ENCODE data around the gene GCGR.

DNA sequence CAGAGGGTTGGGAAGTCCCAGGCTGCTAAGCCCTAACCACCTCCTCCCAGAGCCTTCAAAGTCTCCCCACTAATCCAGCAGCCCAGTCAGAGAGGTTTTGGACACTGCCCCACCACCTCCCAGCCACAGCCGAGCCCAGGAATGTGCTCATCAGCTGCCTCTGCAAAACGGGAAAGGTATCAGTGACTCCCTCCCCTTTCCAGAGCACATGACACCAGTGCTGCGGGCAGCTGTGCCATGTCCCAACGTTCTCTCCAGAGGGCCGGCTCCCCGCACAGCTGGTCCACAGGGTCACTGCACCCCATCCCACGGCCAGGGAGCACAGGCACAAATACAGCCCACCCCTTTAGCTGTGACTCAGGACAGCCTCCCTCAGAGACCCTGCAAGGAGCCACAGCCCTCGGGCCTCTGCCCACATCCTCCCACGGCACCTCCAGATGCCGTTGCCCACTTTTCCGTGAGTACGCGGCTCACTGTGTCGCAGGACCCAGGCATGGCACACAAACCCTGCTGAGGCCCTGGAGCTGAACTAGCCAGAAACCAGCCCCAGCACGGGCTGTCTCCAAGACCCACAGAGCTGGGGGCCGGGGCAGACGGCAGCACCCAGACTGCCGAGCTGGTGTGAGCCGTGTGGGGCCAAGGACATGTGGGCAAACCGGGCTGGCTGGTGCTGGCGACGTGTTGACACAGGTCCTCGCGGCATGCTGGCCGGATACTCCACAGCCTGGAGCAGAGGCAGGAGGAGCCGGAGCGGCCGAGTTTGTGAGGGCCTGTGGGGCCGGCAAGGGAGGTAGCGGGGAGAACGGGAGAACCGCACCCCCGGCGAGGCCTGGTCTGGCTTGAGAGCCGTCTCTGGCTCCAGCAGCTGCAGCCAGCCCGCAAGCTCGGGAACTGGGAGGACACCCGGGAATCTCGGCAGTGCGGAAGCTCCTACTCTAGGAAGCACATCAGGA, 37.2 kb downstream of the GCGR start:
- TF ChIP-seq, protein P1, sequence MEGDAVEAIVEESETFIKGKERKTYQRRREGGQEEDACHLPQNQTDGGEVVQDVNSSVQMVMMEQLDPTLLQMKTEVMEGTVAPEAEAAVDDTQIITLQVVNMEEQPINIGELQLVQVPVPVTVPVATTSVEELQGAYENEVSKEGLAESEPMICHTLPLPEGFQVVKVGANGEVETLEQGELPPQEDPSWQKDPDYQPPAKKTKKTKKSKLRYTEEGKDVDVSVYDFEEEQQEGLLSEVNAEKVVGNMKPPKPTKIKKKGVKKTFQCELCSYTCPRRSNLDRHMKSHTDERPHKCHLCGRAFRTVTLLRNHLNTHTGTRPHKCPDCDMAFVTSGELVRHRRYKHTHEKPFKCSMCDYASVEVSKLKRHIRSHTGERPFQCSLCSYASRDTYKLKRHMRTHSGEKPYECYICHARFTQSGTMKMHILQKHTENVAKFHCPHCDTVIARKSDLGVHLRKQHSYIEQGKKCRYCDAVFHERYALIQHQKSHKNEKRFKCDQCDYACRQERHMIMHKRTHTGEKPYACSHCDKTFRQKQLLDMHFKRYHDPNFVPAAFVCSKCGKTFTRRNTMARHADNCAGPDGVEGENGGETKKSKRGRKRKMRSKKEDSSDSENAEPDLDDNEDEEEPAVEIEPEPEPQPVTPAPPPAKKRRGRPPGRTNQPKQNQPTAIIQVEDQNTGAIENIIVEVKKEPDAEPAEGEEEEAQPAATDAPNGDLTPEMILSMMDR (IDR thresholded peaks at IDR 0.05; ENCODE audit: borderline replicate concordance, extremely low read depth, low read length, poor library complexity, severe bottlenecking) = no peak
- TF ChIP-seq EZH2 (IDR thresholded peaks at IDR 0.05; ENCODE audit: borderline replicate concordance, low read depth, low read length, severe bottlenecking) = no peak
